Tibial artery (tissue), 4 donors: ENCODE measurements around the gene MST1.

Source experiments
- DNase-seq, 2 donors: peaks; one replicate each; pipeline ENCODE4 v3.0.0-alpha.2; 2019
- H3K27ac ChIP-seq, 2 donors: fragments of 200-600 bp; sonication (generic) in 1 of 2; 1 replicate in 1 of 2; 2 replicates in 1 of 2; pipeline ENCODE4 v1.5.1; 2018 to 2019; ENCODE audit warnings: mild to moderate bottlenecking in 1 of 2
- H3K27me3 ChIP-seq, 2 donors: fragments of 200-600 bp; sonication (generic) in 1 of 2; one replicate each; pipeline versions ENCODE4 v1.5.1 to v1.6.0; 2016 to 2019
- H3K36me3 ChIP-seq, 3 donors: fragments of 200-600 bp; sonication (generic) in 2 of 3; one replicate each; pipeline ENCODE4 v1.5.1; 2016 to 2019; ENCODE audit warnings: mild to moderate bottlenecking in 2 of 3
- H3K4me1 ChIP-seq, 4 donors: fragments of 200-600 bp; sonication (generic) in 2 of 4; 1 replicate in 3 of 4; 2 replicates in 1 of 4; pipeline ENCODE4 v1.5.1; 2016 to 2019
- H3K4me3 ChIP-seq, 2 donors: fragments of 200-600 bp; sonication (generic) in 1 of 2; 1 replicate in 1 of 2; 2 replicates in 1 of 2; pipeline ENCODE4 v1.5.1; 2018 to 2019; ENCODE audit warnings: mild to moderate bottlenecking in 2 of 2
- H3K9me3 ChIP-seq, 3 donors: fragments of 200-600 bp; sonication (generic) in 1 of 3; one replicate each; pipeline ENCODE4 v1.5.1; 2016 to 2019
- CTCF ChIP-seq, 2 experiments: fragments of 200-600 bp in 1 of 2; fragments of 450-650 bp in 1 of 2; IDR thresholded peaks; one replicate each; pipeline ENCODE4 v1.5.1; 2017 to 2019; ENCODE audit warnings: antibody characterized with exemption in 2 of 2, mild to moderate bottlenecking in 1 of 2, moderate library complexity in 1 of 2
- intact Hi-C: fragments of 100-400 bp; cut with DNase I; formaldehyde crosslinking; loops from one replicate; pipeline ENCODE4 v1.15.0; 2023; ENCODE audit warnings: low total_unique reads

MST1 gene

GRCh38 chr3:49648354-49649019 lies 40.8 kb downstream of the MST1 start:
- Histone ChIP-seq H3K36me3 (peaks cover 0 to 13% (median 0%) of the 10 kb centered on the region in 3 donors), H3K9me3 (no peaks in the 10 kb centered on the region), H3K4me1 (peaks cover 0 to 13% (median 7%) of the 10 kb centered on the region in 4 donors), H3K4me3 (no peak overlapping the region), H3K27ac (no peak overlapping the region), H3K27me3 (no peaks in the 10 kb centered on the region)
- intact Hi-C loops, result no loop called here
- no peak for DNase-seq
- TF ChIP-seq CTCF (IDR thresholded peaks at IDR 0.05), result no peak

DNA sequence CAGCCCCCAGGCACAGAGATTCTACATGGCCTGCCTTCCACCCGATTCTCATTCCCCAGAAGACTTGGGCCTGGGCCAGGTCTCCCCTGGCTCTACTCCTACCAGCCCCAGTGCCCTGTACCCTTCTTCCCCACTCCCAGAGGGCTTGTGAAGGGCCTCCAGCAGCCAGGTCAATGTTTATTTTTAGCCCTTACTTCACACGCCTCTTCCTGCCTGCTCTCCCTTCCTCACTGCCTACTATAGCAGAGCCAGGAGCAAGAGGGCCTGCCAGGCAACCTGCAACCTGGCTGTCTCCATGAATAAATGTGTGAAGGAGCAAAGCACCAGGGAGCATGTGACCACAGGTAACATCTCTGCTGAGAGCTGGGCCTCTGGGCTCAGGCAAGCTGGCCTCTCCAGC lies 41.5 kb downstream of the MST1 start:
- no peak overlapping the region for H3K27ac ChIP-seq
- no peak overlapping the region for H3K4me3 ChIP-seq
- DNase-seq, result no peak
- TF ChIP-seq CTCF (IDR thresholded peaks at IDR 0.05), result no peak
- H3K4me1 ChIP-seq, result peaks cover 0 to 13% (median 7%) of the 10 kb centered on the region in 4 donors
- peaks cover 0 to 10% (median 0%) of the 10 kb centered on the region in 3 donors for H3K36me3 ChIP-seq
- no peaks in the 10 kb centered on the region for H3K27me3 ChIP-seq
- H3K9me3 ChIP-seq, result no peaks in the 10 kb centered on the region
- intact Hi-C loops, result no loop called here

DNA sequence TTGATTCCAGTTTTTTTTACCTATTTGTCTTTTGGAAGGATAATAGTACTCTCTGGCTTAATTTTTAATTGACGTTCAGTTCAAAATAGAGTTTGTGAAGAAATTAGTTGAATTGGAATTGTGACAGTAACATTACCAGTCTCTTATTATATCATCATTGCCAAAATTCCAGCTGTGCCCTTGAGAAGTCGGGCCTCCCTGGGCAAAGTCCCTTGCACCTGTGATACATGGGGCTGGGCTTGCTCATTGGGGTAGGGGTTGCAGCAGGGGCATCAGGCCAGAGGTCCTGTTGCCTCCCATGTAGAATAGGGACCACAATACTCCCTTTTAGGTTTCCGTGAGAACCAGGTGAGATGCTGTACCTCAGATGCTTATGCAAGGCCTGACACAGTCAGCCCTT lies 43.0 kb downstream of the MST1 start:
- intact Hi-C loops, result no loop called here
- no peak for TF ChIP-seq CTCF (IDR thresholded peaks at IDR 0.05)

DNA sequence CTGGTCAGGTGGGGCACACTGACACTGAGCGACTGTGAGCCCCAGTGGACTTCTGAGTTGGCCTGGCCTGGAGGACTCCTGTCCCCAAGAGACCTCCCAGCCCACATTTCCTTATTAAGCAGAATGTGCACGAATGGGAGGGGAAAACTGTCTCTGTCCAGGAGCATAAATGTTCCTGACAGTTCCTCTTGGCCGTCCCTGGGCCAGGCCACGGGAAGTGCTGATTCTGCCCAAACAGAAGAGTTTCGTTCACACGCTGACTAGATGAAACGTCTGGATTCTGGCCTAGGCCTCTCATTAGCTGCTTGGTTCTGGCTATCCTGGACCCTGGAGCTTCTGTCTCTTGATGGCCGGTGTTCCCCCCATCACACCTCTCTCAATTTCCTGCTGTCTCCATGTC lies 44.6 kb downstream of the MST1 start:
- H3K27ac ChIP-seq, result no peak overlapping the region
- H3K4me3 ChIP-seq, result no peak overlapping the region
- no peaks in the 10 kb centered on the region for H3K27me3 ChIP-seq
- no peaks in the 10 kb centered on the region for H3K36me3 ChIP-seq
- peaks cover 0 to 23% (median 7%) of the 10 kb centered on the region in 4 donors for H3K4me1 ChIP-seq
- intact Hi-C loops, result no loop called here
- no peak for DNase-seq
- TF ChIP-seq CTCF (IDR thresholded peaks at IDR 0.05), result no peak
- no peaks in the 10 kb centered on the region for H3K9me3 ChIP-seq

More for the DNA sequence above, 43.0 kb downstream of the MST1 start:
- Histone ChIP-seq H3K36me3 (no peaks in the 10 kb centered on the region), H3K4me1 (peaks cover 0 to 17% (median 7%) of the 10 kb centered on the region in 4 donors), H3K4me3 (no peak overlapping the region), H3K27ac (no peak overlapping the region), H3K9me3 (no peaks in the 10 kb centered on the region), H3K27me3 (no peaks in the 10 kb centered on the region)
- DNase-seq, result no peak

GRCh38 chr3:49642708-49643145 lies 46.5 kb downstream of the MST1 start:
- no peak overlapping the region for H3K4me3 ChIP-seq
- H3K4me1 ChIP-seq, result peaks cover 0 to 31% (median 7%) of the 10 kb centered on the region in 4 donors
- no peak for DNase-seq
- H3K27me3 ChIP-seq, result no peaks in the 10 kb centered on the region
- no peaks in the 10 kb centered on the region for H3K9me3 ChIP-seq
- H3K36me3 ChIP-seq, result no peaks in the 10 kb centered on the region
- TF ChIP-seq CTCF (IDR thresholded peaks at IDR 0.05), result no peak
- intact Hi-C loops, result no loop called here
- H3K27ac ChIP-seq, result no peak overlapping the region
